ENCODE data around the gene FAM25A.

FAM25A gene

DNA sequence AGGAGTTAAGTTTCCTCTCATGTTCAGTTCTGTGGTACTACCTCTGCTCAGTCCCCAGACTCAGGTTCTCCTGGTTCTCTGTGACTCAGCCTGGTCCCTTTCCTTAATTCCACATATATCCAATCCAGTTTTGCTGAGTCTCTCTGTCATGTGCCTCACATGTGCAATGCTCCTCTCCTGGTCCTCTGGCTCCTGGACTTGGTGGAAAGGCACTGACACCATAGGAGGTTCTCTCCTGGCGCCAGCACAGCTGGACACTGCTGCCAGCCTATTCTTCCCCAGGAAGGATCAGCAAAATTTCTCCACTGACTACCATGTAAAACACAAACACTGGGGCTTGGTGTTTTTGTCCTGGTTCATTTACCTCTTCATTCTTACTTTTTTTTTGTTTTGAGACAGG is 46.8 kb downstream of the FAM25A start:
- no peak for DNase-seq

DNA sequence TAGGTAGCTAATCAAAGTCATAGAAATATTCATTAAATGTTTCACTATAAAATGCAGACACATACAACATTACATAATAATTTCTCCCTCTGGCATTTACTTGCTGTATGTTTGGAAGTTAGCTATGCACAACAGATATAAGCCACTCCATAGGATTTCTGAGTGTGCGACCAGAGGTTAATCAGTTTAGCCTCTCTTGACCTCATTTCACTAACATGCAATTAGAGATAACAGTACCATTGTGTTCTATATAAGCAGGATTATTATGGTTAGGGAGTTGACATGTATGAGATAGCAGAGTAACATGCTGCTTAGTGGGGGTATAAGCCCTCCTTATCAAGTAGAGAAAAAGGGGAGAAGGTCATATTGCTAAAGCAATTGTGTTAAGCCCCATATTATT is 48.2 kb downstream of the FAM25A start:
- no peak for DNase-seq

- DNase-seq: no peak
Observed at GRCh38 chr10:87072449-87072848, 52.4 kb downstream of the FAM25A start.

All from CD4-positive, alpha-beta T cell treated with Interferon alpha-2 for 1 hour (primary cell).